Measurements from ENCODE around the gene RNF182. TPM values are rescaled to one million over a fixed set of nuclear protein-coding genes. Genes with fewer than 3 reads are reported as not detected.

The RNF182 gene
- total and polyA plus RNA-seq, 3 donors (not counting 1 experiment from before 2014, with no cell fraction given), result 0.33 TPM; not detected in 1

Other genes starting within 250 kb of the RNF182 start
- gene RANBP9, start 213.1 kb upstream of the RNF182 start, total RNA-seq, result 10 to 100 TPM; 26.7 to 44.4 TPM
- 22.9 TPM for gene RANBP9, start 213.1 kb upstream of the RNF182 start, polyA plus RNA-seq
- 10 to 100 TPM; 12.0 to 28.0 TPM for gene MCUR1, start 110.4 kb upstream of the RNF182 start, total RNA-seq
- gene MCUR1, start 110.4 kb upstream of the RNF182 start, polyA plus RNA-seq, result 10.7 TPM
- 1 to 10 TPM in 1 of 2 donors, under 1 TPM in 1; 0.83 to 4.4 TPM for gene CD83, start 192.8 kb downstream of the RNF182 start, total RNA-seq
- 1.9 TPM for gene CD83, start 192.8 kb downstream of the RNF182 start, polyA plus RNA-seq

All from mammary epithelial cell (primary cell).